HCT116 (cell line): ENCODE results near the gene RHNO1. TPM values are rescaled to one million over a fixed set of nuclear protein-coding genes. Genes with fewer than 3 reads are reported as not detected.
A peak's percentile ranks its signal among the peaks of the same experiment; 100 is the strongest.

ENCODE experiments used
- ATAC-seq: fragments of 200-7000 bp; cut with Tn5 transposase; 2 replicates; pipeline ENCODE4 v1.9.1; 2020; ENCODE audit warnings: mild to moderate bottlenecking, moderate library complexity
- BruUV-seq: library from RNA; stranded (reverse); fragments of 400-500 nt; replicated peaks from 2 replicates; lab custom pipeline; 2021; lab: Mats Ljungman, UMichigan
- CTCF ChIA-PET: fragments of 300-600 bp; sonication (Branson Sonifier 250); formaldehyde crosslinking; loops from one replicate; lab custom pipeline; 2021; ENCODE audit warnings: antibody characterized with exemption; lab: Charles Lee
- POLR2A ChIA-PET: fragments of 300-600, 350-600 bp; sonication (Branson Sonifier 250); formaldehyde crosslinking; loops from one replicate; lab custom pipeline; 2021; ENCODE audit warnings: antibody characterized with exemption; lab: Charles Lee
- RAD21 ChIA-PET, 2 experiments: fragments of 300-600 bp; sonication (Branson Sonifier 250); formaldehyde crosslinking; loops; one replicate each; lab custom pipeline; 2023; ENCODE audit warnings: low total read pairs in 2 of 2; ENCODE audit not compliant: uncharacterized antibody in 2 of 2, unreplicated experiment in 2 of 2, low non-redundant PET in 1 of 2; lab: Charles Lee
- DNase-seq: peaks from one replicate; pipeline ENCODE4 v3.0.0-alpha.2; 2010; ENCODE audit warnings: low read depth, low spot score
- H2AFZ ChIP-seq: fragments of 200-600 bp; shearing (Covaris generic), sonication (generic); 2 replicates; pipeline ENCODE4 v1.6.1; 2017; ENCODE audit warnings: low read depth, mixed run types, mixed read lengths, antibody characterized with exemption, low read length; ENCODE audit not compliant: poor library complexity, severe bottlenecking
- H3K27ac ChIP-seq: 2 replicates; pipeline ENCODE4 v1.5.1; 2012; ENCODE audit warnings: low read depth, low read length
- H3K27me3 ChIP-seq: fragments of 200-600 bp; sonication (generic); 2 replicates; pipeline ENCODE4 v1.6.1; 2016; ENCODE audit warnings: mixed run types, low read length, mixed read lengths; ENCODE audit not compliant: insufficient read depth
- H3K36me3 ChIP-seq, 2 experiments: fragments of 200-500 bp in 1 of 2; fragments of 200-600 bp in 1 of 2; sonication (Bioruptor generic) in 1 of 2; sonication (generic) in 1 of 2; 2 replicates each; pipeline versions ENCODE4 v1.5.1 to v1.6.1; 2014 to 2016; ENCODE audit warnings: low read length in 2 of 2, inconsistent platforms in 1 of 2, mixed read lengths in 1 of 2, mixed run types in 1 of 2; ENCODE audit not compliant: insufficient read depth in 2 of 2, control insufficient read depth in 1 of 2
- H3K4me1 ChIP-seq, 2 experiments: fragments of 200-600 bp in 1 of 2; sonication (generic) in 1 of 2; 2 replicates each; pipeline versions ENCODE4 v1.5.1 to v1.6.1; 2012 to 2017; ENCODE audit warnings: low read length in 2 of 2, inconsistent platforms in 1 of 2, mild to moderate bottlenecking in 1 of 2, mixed read lengths in 1 of 2, mixed run types in 1 of 2, moderate library complexity in 1 of 2; ENCODE audit not compliant: insufficient read depth in 2 of 2, control insufficient read depth in 1 of 2
- H3K4me2 ChIP-seq: fragments of 200-600 bp; sonication (generic); 2 replicates; pipeline ENCODE4 v1.6.1; 2017; ENCODE audit warnings: mixed run types, low read length, mixed read lengths
- H3K4me3 ChIP-seq, 2 experiments: fragments of 200-600 bp in 1 of 2; sonication (generic) in 1 of 2; replicated peaks in 1 of 2; 2 replicates each; pipeline ENCODE4 v1.5.1; 2011 to 2016; ENCODE audit warnings: low read length in 2 of 2, control low read depth in 1 of 2, low read depth in 1 of 2, mild to moderate bottlenecking in 1 of 2, mixed read lengths in 1 of 2, mixed run types in 1 of 2
- H3K79me2 ChIP-seq: fragments of 200-600 bp; sonication (generic); 2 replicates; pipeline ENCODE4 v1.6.1; 2017; ENCODE audit warnings: mild to moderate bottlenecking, mixed run types, low read length, moderate library complexity, mixed read lengths; ENCODE audit not compliant: insufficient read depth
- H3K9ac ChIP-seq: fragments of 200-600 bp; sonication (generic); 2 replicates; pipeline ENCODE4 v1.6.1; 2016; ENCODE audit warnings: low read length, mixed read lengths
- H3K9me2 ChIP-seq: fragments of 200-600 bp; sonication (generic), shearing (Covaris generic); 2 replicates; pipeline ENCODE4 v1.6.1; 2017; ENCODE audit warnings: mixed run types, mild to moderate bottlenecking, moderate library complexity; ENCODE audit not compliant: insufficient read depth
- H3K9me3 ChIP-seq, 2 experiments: fragments of 200-500 bp in 1 of 2; fragments of 200-600 bp in 1 of 2; sonication (Bioruptor generic) in 1 of 2; sonication (generic) in 1 of 2; 2 replicates each; pipeline ENCODE4 v1.6.1; 2014 to 2017; ENCODE audit warnings: low read length in 2 of 2, mixed read lengths in 2 of 2, inconsistent platforms in 1 of 2, low read depth in 1 of 2, mild to moderate bottlenecking in 1 of 2, mixed run types in 1 of 2, moderate library complexity in 1 of 2; ENCODE audit not compliant: control insufficient read depth in 1 of 2, insufficient read depth in 1 of 2
- H4K20me1 ChIP-seq: fragments of 200-600 bp; sonication (generic), shearing (Covaris generic); 2 replicates; pipeline ENCODE4 v1.6.1; 2017; ENCODE audit warnings: mixed run types, mild to moderate bottlenecking, moderate library complexity; ENCODE audit not compliant: insufficient read depth
- ATF3 ChIP-seq: IDR thresholded peaks from 2 replicates; pipeline ENCODE4 v1.6.1; 2012
- CEBPB ChIP-seq: IDR thresholded peaks from 2 replicates; pipeline ENCODE4 v1.6.1; 2012; ENCODE audit warnings: low read depth
- EZH2 ChIP-seq: fragments of 200-600 bp; sonication (generic); IDR thresholded peaks from 2 replicates; pipeline ENCODE4 v1.6.1; 2017; ENCODE audit warnings: antibody characterized with exemption, mixed run types
- POLR2AphosphoS5 ChIP-seq: IDR thresholded peaks from 2 replicates; pipeline ENCODE4 v1.6.1; 2011; ENCODE audit warnings: mild to moderate bottlenecking, low read depth, low read length, moderate library complexity
- SP1 ChIP-seq: IDR thresholded peaks from 2 replicates; pipeline ENCODE4 v1.6.1; 2012; ENCODE audit warnings: low read depth
- SRF ChIP-seq: IDR thresholded peaks from 2 replicates; pipeline ENCODE4 v1.6.1; 2012; ENCODE audit warnings: low read depth
- YY1 ChIP-seq: IDR thresholded peaks from 2 replicates; pipeline ENCODE4 v1.6.1; 2011; ENCODE audit warnings: low read length, low read depth, moderate library complexity, mild to moderate bottlenecking; ENCODE audit not compliant: insufficient replicate concordance; ENCODE audit errors: extremely low read depth
- ZBTB33 ChIP-seq: IDR thresholded peaks from 2 replicates; pipeline ENCODE4 v1.6.1; 2011; ENCODE audit warnings: mild to moderate bottlenecking, low read length, moderate library complexity; ENCODE audit not compliant: insufficient replicate concordance; ENCODE audit errors: extremely low read depth
- ZNF274 ChIP-seq: fragments of 200-500 bp; sonication (Bioruptor generic); IDR thresholded peaks from 2 replicates; pipeline ENCODE4 v1.6.1; 2014; ENCODE audit warnings: mild to moderate bottlenecking, low read depth, low read length, inconsistent platforms
- intact Hi-C: fragments of 100-400 bp; cut with micrococcal nuclease; formaldehyde crosslinking; loops from 2 replicates; pipeline ENCODE4 v1.10.0; 2022
- total RNA-seq: library from RNA; stranded (reverse); gene quantifications from one replicate; pipeline ENCODE4 v1.2.1, GENCODE V29; 2021; ENCODE audit not compliant: unreplicated experiment

Gene RHNO1
- total RNA-seq, 1 experiment from 2014 or later = 29.7 TPM

GRCh38 chr12:2884810-2885209 lies 7.8 kb downstream of the RHNO1 start:
- Histone ChIP-seq H3K4me3 (no peak overlapping the region), H4K20me1 (no peaks in the 10 kb centered on the region), H3K9ac (no peak overlapping the region), H2AFZ (no peak overlapping the region), H3K9me3 (no peaks in the 10 kb centered on the region), H3K36me3 (peaks cover 10 to 11% of the 10 kb centered on the region in 2 experiments; a peak in 2 of 4 replicates), H3K4me1 (peaks cover 0 to under 1% of the 10 kb centered on the region in 2 experiments; a peak in 2 of 4 replicates), H3K79me2 (peaks cover 28% of the 10 kb centered on the region)
- RAD21 ChIA-PET = interaction anchor here (0.7 to 1.5 kb wide), 4 partner anchors 59 to 157 kb away, joined by 3 to 7 read pairs (median 4); no protein-coding TSS in a partner anchor
- intact Hi-C loops = loop anchor here (1.0 to 2.0 kb wide), 2 partner anchors 59 to 156 kb away; no protein-coding TSS in a partner anchor
- no peak for TF ChIP-seq CEBPB
- no peak for TF ChIP-seq ZBTB33
- TF ChIP-seq SRF = no peak
- TF ChIP-seq ATF3 = no peak
- TF ChIP-seq EZH2 = no peak
- TF ChIP-seq ZNF274 = no peak
- no peak for TF ChIP-seq SP1
- no peak for TF ChIP-seq YY1
- TF ChIP-seq POLR2AphosphoS5 = no peak
- TF ChIP-seq, all 23 proteins: peak for 0
- ATAC-seq (peak; percentile 34), DNase-seq (no peak)
- ChIA-PET POLR2A (interaction anchor here (0.6 to 1.5 kb wide), 3 partner anchors 8 to 62 kb away, joined by 3 read pairs; partner anchors contain the start of genes FOXM1 and RHNO1), CTCF (interaction anchor here (1.1 to 2.3 kb wide), 5 partner anchors 8 to 157 kb away, joined by 3 to 28 read pairs (median 11); partner anchors contain the start of genes FOXM1 and RHNO1)
- H3K27ac ChIP-seq = no peak overlapping the region
- H3K4me2 ChIP-seq = no peak overlapping the region
- H3K9me2 ChIP-seq = no peaks in the 10 kb centered on the region
- no TSS peak for BruUV-seq
- no peaks in the 10 kb centered on the region for H3K27me3 ChIP-seq
